Pons (tissue), 1 donor: ENCODE results near the gene C20orf96.
"Not testable (repeated sequence)": the region's sequence is repeated elsewhere in the genome, so short reads cannot be mapped to it uniquely, and the experiment has no call there.

Source experiments
- DNase-seq: peaks from one replicate; pipeline ENCODE4 v3.0.0-alpha.2; 2016; ENCODE audit warnings: low spot score

The C20orf96 gene

DNA sequence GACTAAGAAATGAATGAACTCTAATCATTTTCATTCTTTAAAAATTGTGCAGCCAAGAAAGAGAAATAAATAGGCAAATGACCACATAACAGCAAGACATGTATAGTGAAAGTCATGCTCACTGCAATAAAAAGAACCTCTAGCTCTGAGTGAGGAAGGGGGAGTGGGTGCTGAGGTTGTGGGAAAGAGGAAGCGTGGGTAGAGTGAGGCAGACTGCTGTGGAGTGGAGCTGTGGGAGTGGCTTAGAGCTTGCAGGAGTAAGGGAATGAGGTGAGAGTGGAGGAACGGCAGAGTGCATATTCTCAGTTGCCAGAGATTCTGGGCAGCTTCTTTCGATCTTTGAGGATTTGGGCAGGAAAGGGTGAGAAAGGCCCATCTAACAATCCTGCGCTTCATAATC lies 53.1 kb downstream of the C20orf96 start:
- peak; percentile 68 for DNase-seq

DNA sequence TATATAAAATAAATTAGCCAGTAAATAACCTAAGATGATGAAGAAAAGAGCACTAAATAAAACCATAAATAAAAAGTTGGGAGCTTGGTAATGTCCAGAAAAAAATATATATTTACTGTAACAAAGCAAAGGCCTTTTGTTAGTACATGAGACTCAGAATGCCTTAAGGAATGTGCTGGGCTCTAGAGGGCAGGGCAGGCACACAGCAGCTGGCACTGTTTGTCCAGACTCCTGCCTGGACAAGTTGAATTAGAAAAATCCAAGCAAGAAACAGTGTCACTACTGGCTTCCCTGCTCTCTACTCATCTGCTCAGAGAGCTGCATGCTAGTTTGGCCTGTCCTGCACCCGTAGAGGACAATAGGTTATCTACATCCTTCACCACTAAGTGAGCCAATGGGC lies 54.7 kb downstream of the C20orf96 start:
- DNase-seq = peak; percentile 31

DNA sequence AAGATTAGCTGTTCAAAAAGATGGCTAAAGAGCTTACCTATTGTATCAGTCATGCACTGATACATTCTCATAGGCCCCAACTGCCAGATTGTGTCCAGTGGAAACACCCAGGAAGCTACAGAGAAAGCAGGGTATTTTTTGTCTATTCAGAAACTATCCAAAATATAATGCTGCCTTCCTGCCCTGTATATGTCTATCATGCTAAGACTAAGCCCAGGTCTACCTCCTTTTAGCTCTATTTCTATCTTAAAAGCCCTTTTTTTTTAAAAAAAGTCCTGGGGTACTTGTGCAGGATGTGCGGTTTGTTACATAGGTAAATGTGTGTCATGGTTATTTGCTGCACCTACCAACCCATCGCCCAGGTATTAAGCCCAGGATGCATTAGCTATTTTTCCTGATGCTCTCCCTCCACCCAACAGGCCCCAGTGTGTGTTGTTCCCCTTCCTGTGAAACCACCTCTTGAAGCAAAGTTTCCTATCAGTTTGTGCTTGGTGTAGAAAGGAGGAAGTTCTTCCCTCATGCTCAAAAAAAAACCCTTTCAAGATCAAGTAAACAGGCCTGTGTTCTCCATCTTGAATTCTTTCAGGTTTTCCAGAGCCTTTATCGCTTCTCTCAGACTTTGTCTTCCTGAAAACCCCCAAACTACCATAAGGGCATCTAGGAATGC lies 63.0 kb downstream of the C20orf96 start:
- DNase-seq = peak; percentile 47

DNA sequence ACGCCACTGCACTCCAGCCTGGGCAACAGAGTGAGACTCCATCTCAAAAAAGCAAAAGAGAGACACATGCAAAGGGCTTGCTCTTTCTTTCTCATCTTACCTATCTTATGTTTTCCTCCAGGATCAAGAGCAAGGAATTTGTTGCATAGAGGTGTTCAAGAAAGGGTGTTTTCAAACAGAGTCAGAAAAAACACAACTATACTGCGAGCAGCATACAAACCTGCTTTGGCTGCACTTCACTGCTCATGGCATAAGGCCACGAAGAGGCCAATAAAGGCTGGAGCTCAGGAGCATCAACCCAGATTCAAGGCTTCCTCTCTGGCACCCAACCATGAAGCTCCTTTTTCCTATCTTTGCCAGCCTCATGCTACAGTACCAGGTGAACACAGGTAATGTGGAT lies 63.6 kb downstream of the C20orf96 start, which contains the start of gene DEFB129:
Gene DEFB129, plus strand, starts transcription at position 301 of the 400 bp plus-strand sequence. Its CDS starts 31 bp downstream, at position 332.
- DNase-seq = no peak

DNA sequence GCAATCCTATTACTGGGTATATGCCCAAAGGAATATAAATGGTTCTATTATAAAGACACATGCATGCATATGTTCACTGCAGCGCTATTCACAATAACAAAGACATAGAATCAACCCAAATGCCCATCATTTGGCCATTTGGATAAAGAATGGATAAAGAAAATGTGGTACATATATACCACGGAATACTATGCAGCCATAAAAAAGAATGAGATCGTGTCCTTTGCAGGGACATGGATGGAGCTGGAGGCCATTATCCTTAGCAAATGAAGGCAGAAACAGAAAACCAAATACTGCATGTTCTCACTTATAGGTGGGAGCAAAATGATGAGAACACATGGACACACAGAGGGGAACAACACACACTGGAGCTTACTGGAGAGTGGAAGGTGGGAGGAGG lies 64.7 kb downstream of the C20orf96 start:
- DNase-seq = not testable (repeated sequence)

DNA sequence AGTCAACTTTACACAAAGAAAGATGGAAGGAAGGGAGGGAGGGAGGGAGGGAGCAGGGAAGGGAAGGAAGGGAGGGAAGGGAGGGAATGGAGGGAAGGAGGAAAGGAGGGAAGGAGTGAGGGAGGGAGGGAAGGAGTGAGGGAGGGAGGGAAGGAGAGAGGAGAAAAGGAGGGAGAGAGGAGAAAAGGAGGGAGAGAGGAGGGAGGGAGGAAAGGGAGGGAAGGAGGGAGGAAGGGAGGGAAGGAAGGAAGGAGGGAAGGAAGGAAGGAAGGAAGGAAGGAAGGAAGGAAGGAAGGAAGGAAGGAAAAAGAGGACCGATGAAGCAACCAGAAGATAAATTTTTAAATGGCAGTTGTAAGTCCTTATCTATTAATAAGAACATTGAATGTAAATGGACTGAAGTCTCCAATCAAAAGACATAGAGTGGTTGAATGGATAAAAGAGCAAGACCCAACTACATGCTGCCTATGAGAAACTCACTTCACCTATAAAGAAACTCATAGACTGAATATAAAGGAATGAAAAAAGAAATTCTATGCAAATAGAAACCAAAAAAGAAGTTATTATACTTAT lies 69.2 kb downstream of the C20orf96 start:
- no peak for DNase-seq
